Smooth muscle cell (in vitro differentiated cells): ENCODE measurements around the gene FAM107B. TPM values are rescaled to one million over a fixed set of nuclear protein-coding genes. Genes with fewer than 3 reads are reported as not detected.

Experiments
- DNase-seq: peaks from one replicate; lab custom pipeline; 2025; ENCODE audit not compliant: unreplicated experiment; lab: John Stamatoyannopoulos, UW
- H2AFZ ChIP-seq: fragments of 200-600 bp; sonication (generic); 2 replicates; pipeline ENCODE4 v1.6.0; 2016; ENCODE audit warnings: antibody characterized with exemption, low read depth, mild to moderate bottlenecking
- H3F3A ChIP-seq: fragments of 200-600 bp; sonication (generic); 2 replicates; pipeline ENCODE4 v1.6.0; 2017; ENCODE audit warnings: antibody characterized with exemption, low read depth
- H3K27ac ChIP-seq: fragments of 200-600 bp; sonication (generic); 2 replicates; pipeline ENCODE4 v1.5.1; 2016; ENCODE audit warnings: low read depth, mild to moderate bottlenecking
- H3K27me3 ChIP-seq: fragments of 200-600 bp; sonication (generic); 2 replicates; pipeline ENCODE4 v1.6.1; 2016; ENCODE audit warnings: low read depth, mild to moderate bottlenecking
- H3K36me3 ChIP-seq: fragments of 200-600 bp; sonication (generic); 2 replicates; pipeline ENCODE4 v1.5.1; 2016; ENCODE audit warnings: low read depth
- H3K4me1 ChIP-seq: fragments of 200-600 bp; sonication (generic); 2 replicates; pipeline ENCODE4 v1.5.1; 2016; ENCODE audit warnings: low read depth
- H3K4me2 ChIP-seq: fragments of 200-600 bp; sonication (generic); 2 replicates; pipeline ENCODE4 v1.6.0; 2016; ENCODE audit warnings: mild to moderate bottlenecking
- H3K4me3 ChIP-seq: fragments of 200-600 bp; sonication (generic); 2 replicates; pipeline ENCODE4 v1.5.1; 2016; ENCODE audit warnings: mild to moderate bottlenecking
- H3K79me2 ChIP-seq: fragments of 200-600 bp; sonication (generic); 2 replicates; pipeline ENCODE4 v1.6.0; 2016; ENCODE audit warnings: low read depth, mild to moderate bottlenecking
- H3K9ac ChIP-seq: fragments of 200-600 bp; sonication (generic); 2 replicates; pipeline ENCODE4 v1.6.0; 2016; ENCODE audit warnings: low read depth
- H3K9me3 ChIP-seq: fragments of 200-600 bp; sonication (generic); replicated peaks from 2 replicates; pipeline ENCODE4 v1.5.1; 2016; ENCODE audit warnings: low read depth
- H4K20me1 ChIP-seq: fragments of 200-600 bp; sonication (generic); 2 replicates; pipeline ENCODE4 v1.6.0; 2016; ENCODE audit warnings: low read depth
- WGBS: methylation state at CpG from one replicate; pipeline ENCODE4 v1.1.7; 2016; ENCODE audit warnings: low lambda C conversion rate; 5-methylcytosine and 5-hydroxymethylcytosine counted together
- polyA plus RNA-seq: library from polyadenylated mRNA; unstranded; fragments of >200 nt; fragmentation: Nextera tagmentation; extraction: Ambion mirVana; gene quantifications from 2 replicates; pipeline ENCODE4 v1.2.1, GENCODE V29; 2016
- total RNA-seq: library from RNA; depleted of rRNA; stranded (reverse); fragments of >200 nt; gene quantifications from 2 replicates; pipeline ENCODE4 v1.2.3, GENCODE V29; 2014
- TF ChIP-seq, protein P1 (sequence below): fragments of 200-600 bp; sonication (generic); IDR thresholded peaks from 2 replicates; pipeline ENCODE4 v1.5.1; 2017; ENCODE audit warnings: borderline replicate concordance, mild to moderate bottlenecking, antibody characterized with exemption; ENCODE audit not compliant: insufficient read depth, poor library complexity, severe bottlenecking

The FAM107B gene
- total and polyA plus RNA-seq, 2 experiments from 2014 or later = 8.7 to 9.0 TPM

DNA sequence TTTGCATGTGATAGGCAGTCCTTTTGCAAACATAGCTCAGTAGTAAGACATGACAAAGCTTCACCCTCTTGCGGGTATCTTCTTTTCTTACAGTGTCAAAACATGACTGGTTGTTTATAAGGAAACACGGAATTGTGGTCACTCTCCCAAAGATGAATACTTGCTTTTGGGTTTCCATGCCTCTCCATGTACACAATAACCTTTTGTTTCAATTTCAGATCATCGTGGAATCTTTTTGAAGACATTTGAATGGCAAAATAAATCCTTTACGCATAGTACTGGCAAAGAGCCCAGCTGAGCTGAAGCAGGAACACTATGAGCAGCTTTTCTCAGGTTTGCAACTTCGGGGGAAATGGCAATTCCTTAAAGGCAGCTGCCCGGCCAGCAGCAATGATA, 287.2 kb downstream of the FAM107B start:
- WGBS = 93% methylated on average over 6 of the region's 6 CpGs
- no peak overlapping the region for H3K4me3 ChIP-seq
- H3F3A ChIP-seq = no peaks in the 10 kb centered on the region
- no peak overlapping the region for H2AFZ ChIP-seq
- no peaks in the 10 kb centered on the region for H3K9me3 ChIP-seq
- H3K9ac ChIP-seq = no peak overlapping the region
- no peaks in the 10 kb centered on the region for H4K20me1 ChIP-seq
- DNase-seq = no peak
- no peak overlapping the region for H3K4me2 ChIP-seq
- H3K4me1 ChIP-seq = no peaks in the 10 kb centered on the region
- no peaks in the 10 kb centered on the region for H3K79me2 ChIP-seq
- no peak overlapping the region for H3K27ac ChIP-seq
- no peaks in the 10 kb centered on the region for H3K36me3 ChIP-seq
- TF ChIP-seq, protein P1, sequence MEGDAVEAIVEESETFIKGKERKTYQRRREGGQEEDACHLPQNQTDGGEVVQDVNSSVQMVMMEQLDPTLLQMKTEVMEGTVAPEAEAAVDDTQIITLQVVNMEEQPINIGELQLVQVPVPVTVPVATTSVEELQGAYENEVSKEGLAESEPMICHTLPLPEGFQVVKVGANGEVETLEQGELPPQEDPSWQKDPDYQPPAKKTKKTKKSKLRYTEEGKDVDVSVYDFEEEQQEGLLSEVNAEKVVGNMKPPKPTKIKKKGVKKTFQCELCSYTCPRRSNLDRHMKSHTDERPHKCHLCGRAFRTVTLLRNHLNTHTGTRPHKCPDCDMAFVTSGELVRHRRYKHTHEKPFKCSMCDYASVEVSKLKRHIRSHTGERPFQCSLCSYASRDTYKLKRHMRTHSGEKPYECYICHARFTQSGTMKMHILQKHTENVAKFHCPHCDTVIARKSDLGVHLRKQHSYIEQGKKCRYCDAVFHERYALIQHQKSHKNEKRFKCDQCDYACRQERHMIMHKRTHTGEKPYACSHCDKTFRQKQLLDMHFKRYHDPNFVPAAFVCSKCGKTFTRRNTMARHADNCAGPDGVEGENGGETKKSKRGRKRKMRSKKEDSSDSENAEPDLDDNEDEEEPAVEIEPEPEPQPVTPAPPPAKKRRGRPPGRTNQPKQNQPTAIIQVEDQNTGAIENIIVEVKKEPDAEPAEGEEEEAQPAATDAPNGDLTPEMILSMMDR = no peak
- peaks cover 39% of the 10 kb centered on the region for H3K27me3 ChIP-seq

- Histone ChIP-seq H3K79me2 (no peaks in the 10 kb centered on the region), H3K36me3 (no peaks in the 10 kb centered on the region), H3F3A (no peaks in the 10 kb centered on the region), H3K27ac (no peak overlapping the region), H3K4me1 (no peaks in the 10 kb centered on the region), H2AFZ (no peak overlapping the region), H4K20me1 (no peaks in the 10 kb centered on the region), H3K4me3 (no peak overlapping the region), H3K27me3 (peaks cover 39% of the 10 kb centered on the region), H3K9me3 (no peaks in the 10 kb centered on the region), H3K9ac (no peak overlapping the region), H3K4me2 (no peak overlapping the region)
- WGBS = 88% methylated on average over 13 of the region's 13 CpGs
- DNase-seq = no peak
- TF ChIP-seq, protein P1 = no peak
Observed at GRCh38 chr10:14486777-14487487, 287.8 kb downstream of the FAM107B start.

- Histone ChIP-seq H3K9me3 (no peaks in the 10 kb centered on the region), H3K4me1 (no peaks in the 10 kb centered on the region), H3K27me3 (peaks cover 39% of the 10 kb centered on the region), H3K36me3 (no peaks in the 10 kb centered on the region), H3K4me2 (no peak overlapping the region), H3K27ac (no peak overlapping the region), H3K9ac (no peak overlapping the region), H2AFZ (no peak overlapping the region), H3K4me3 (no peak overlapping the region), H3K79me2 (no peaks in the 10 kb centered on the region), H4K20me1 (no peaks in the 10 kb centered on the region), H3F3A (no peaks in the 10 kb centered on the region)
- WGBS = 95% methylated on average over 5 of the region's 5 CpGs
- DNase-seq = no peak
- TF ChIP-seq, protein P1 = no peak
Observed at GRCh38 chr10:14485986-14486385, 288.7 kb downstream of the FAM107B start.

DNA sequence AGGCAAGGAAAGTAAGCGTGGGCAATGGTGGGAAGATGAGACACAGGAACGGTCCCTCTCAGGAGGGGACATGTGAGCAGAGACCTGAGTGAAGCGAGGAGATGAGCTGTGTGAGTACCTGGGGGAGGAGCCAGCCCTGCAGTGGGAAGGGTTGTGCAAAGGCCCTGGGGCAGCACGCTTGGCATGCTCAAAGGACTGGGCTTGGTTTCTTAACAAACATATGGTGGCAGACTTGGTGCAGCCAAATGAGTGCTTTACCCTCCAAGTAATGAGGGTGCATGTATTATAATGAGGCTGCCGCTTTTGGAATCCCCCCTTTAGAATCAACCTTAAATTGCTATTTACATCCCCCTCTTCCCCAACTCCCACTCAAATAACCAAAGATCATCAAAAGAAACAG, 291.3 kb downstream of the FAM107B start:
- TF ChIP-seq, protein P1 = no peak
- H3K9me3 ChIP-seq = no peaks in the 10 kb centered on the region
- H3K36me3 ChIP-seq = no peaks in the 10 kb centered on the region
- no peaks in the 10 kb centered on the region for H3K79me2 ChIP-seq
- 98% methylated on average over 5 of the region's 5 CpGs for WGBS
- H3K4me3 ChIP-seq = no peak overlapping the region
- no peak overlapping the region for H3K9ac ChIP-seq
- no peak overlapping the region for H3K27ac ChIP-seq
- no peak overlapping the region for H2AFZ ChIP-seq
- no peaks in the 10 kb centered on the region for H3F3A ChIP-seq
- no peaks in the 10 kb centered on the region for H4K20me1 ChIP-seq
- H3K27me3 ChIP-seq = peaks cover 19% of the 10 kb centered on the region
- no peak overlapping the region for H3K4me2 ChIP-seq
- peaks cover 1% of the 10 kb centered on the region for H3K4me1 ChIP-seq
- DNase-seq = no peak
